HepG2 (cell line): Measurements from ENCODE around the gene KLHL21. TPM values are rescaled to one million over a fixed set of nuclear protein-coding genes. Genes with fewer than 3 reads are reported as not detected.

ENCODE experiments used
- HNRNPL ChIP-seq: fragments of 200-400 bp; formaldehyde crosslinking; IDR thresholded peaks from 2 replicates; pipeline ENCODE4 v1.6.1; 2017; ENCODE audit warnings: mild to moderate bottlenecking, low read depth, low read length
- KDM2A ChIP-seq: sonication (generic); formaldehyde crosslinking; IDR thresholded peaks from 2 replicates; pipeline ENCODE4 v1.4.0; 2020; ENCODE audit warnings: low read depth, missing genetic modification reagents, borderline replicate concordance
- NFATC3 ChIP-seq: sonication (generic); formaldehyde crosslinking; IDR thresholded peaks from 2 replicates; pipeline ENCODE4 v1.5.1; 2020; ENCODE audit warnings: mild to moderate bottlenecking, missing genetic modification reagents
- RBM39 ChIP-seq: fragments of 200-400 bp; formaldehyde crosslinking; IDR thresholded peaks from one replicate; pipeline ENCODE4 v1.6.1; 2018; ENCODE audit warnings: antibody characterized with exemption, mild to moderate bottlenecking, low read depth, low read length; ENCODE audit not compliant: poor library complexity, severe bottlenecking
- SAP130 ChIP-seq: IDR thresholded peaks from 2 replicates; pipeline ENCODE4 v1.6.1; 2016; ENCODE audit warnings: low read depth
- SOX6 ChIP-seq, 2 experiments: fragments of 450-650 bp in 1 of 2; sonication (generic) in 1 of 2; formaldehyde crosslinking in 1 of 2; IDR thresholded peaks; 2 replicates each; pipeline versions ENCODE4 v1.4.0 to v1.6.1; 2017 to 2020; ENCODE audit warnings: antibody characterized with exemption in 1 of 2, mild to moderate bottlenecking in 1 of 2, missing genetic modification reagents in 1 of 2
- ZNF263 ChIP-seq: sonication (generic); formaldehyde crosslinking; IDR thresholded peaks from 2 replicates; pipeline ENCODE4 v1.4.0; 2020; ENCODE audit warnings: missing genetic modification reagents
- ZNF598 ChIP-seq: sonication (generic); formaldehyde crosslinking; IDR thresholded peaks from 2 replicates; pipeline ENCODE4 v1.5.1; 2020; ENCODE audit warnings: mild to moderate bottlenecking, missing genetic modification reagents, borderline replicate concordance
- ZNF724P ChIP-seq: sonication (generic); formaldehyde crosslinking; IDR thresholded peaks from 2 replicates; pipeline ENCODE4 v1.8.0; 2022; ENCODE audit warnings: missing genetic modification reagents, borderline replicate concordance
- ZZZ3 ChIP-seq: sonication (generic); formaldehyde crosslinking; IDR thresholded peaks from 2 replicates; pipeline ENCODE4 v1.4.0; 2020; ENCODE audit warnings: missing genetic modification reagents, mild to moderate bottlenecking, borderline replicate concordance
- polyA plus RNA-seq, 8 experiments: library from polyadenylated mRNA; depleted of rRNA in 3 of 8; stranded (reverse) in 7 of 8; unstranded in 1 of 8; fragments of >200 nt; fragmentation: Illumina TruSeq in 4 of 8; extraction: Trizol in 4 of 8; gene quantifications; 2 replicates each; pipeline versions ENCODE4 v1.2.1 to v1.2.3, GENCODE V29; 2011 to 2016; ENCODE audit warnings: low read depth in 4 of 8, missing spikeins in 1 of 8, mixed read lengths in 1 of 8; ENCODE audit not compliant: insufficient read depth in 1 of 8
- total RNA-seq, 5 experiments: library from RNA; depleted of rRNA; stranded (reverse); fragments of >200 nt; fragmentation: Illumina TruSeq; extraction: Trizol; gene quantifications; 2 replicates each; pipeline ENCODE4 v1.2.3, GENCODE V29; 2016; ENCODE audit warnings: low read depth in 1 of 5
- TF ChIP-seq, protein P1 (sequence below): sonication (generic); formaldehyde crosslinking; IDR thresholded peaks from 2 replicates; pipeline ENCODE4 v1.5.0; 2020; ENCODE audit warnings: mild to moderate bottlenecking, missing genetic modification reagents
- TF ChIP-seq, protein P2 (sequence below): sonication (generic); formaldehyde crosslinking; IDR thresholded peaks from 2 replicates; pipeline ENCODE4 v1.8.1; 2023; ENCODE audit warnings: mild to moderate bottlenecking, inconsistent platforms, moderate library complexity, missing genetic modification reagents, borderline replicate concordance
- TF ChIP-seq, protein P3 (sequence below), 2 experiments: sonication (generic) in 1 of 2; formaldehyde crosslinking in 1 of 2; IDR thresholded peaks; 2 replicates each; pipeline versions ENCODE4 v1.4.0 to v1.6.1; 2016 to 2020; ENCODE audit warnings: borderline replicate concordance in 1 of 2, low read depth in 1 of 2, mild to moderate bottlenecking in 1 of 2, missing genetic modification reagents in 1 of 2
- TF ChIP-seq, protein P4 (sequence below): sonication (generic); formaldehyde crosslinking; conservative IDR thresholded peaks from 2 replicates; pipeline ENCODE4 v1.8.0; 2022; ENCODE audit warnings: mild to moderate bottlenecking, moderate library complexity, missing genetic modification reagents

Gene KLHL21
- total and polyA plus RNA-seq, 2 of the 13 experiments (the other 11 are each of a cell fraction or from before 2014, with no cell fraction given): 14.8 to 25.0 TPM

DNA sequence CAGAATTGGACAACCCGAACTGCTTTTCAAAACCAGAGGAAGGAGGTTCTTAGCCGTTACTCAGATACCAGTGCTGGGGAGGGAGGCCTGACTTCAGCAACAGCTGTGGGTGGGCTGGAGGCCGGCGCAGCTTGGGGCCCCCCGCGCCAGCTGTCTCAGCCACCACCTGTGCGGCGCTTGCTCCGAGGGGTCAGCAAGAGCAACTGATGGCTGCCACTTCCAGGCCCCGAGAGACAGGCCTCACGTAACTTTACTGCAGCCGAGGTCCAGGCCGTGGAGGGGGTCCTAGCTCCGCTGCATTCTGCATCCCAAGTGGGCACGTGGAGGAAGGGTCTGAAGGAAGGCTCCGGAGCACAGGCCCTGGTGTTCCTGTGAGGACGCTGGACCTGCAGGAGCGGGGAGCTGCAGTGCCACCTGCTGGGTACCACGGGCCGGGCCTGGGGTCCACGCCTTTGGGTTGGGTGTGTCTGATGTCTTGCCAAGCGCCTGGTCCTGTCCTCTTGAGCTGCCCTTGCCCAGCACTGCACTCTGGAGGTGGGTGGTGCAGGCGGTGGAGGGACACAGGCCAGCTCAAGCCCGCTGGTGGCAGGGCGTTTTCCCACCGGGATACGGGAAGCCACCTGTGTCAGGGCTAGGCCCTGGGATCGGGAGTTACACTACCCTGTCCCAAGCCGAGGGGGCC is 31.8 kb upstream of the KLHL21 start (continued):
- TF ChIP-seq ZNF724P (0 out of 2 replicates have a peak, but pooled peaks have one; percentile 46), NFATC3 (CRISPR knock-in tag) (no peak), ZNF598 (CRISPR knock-in tag) (0 out of 2 replicates have a peak, but pooled peaks have one; percentile 16), RBM39 (peak; percentile 41), ZNF263 (CRISPR knock-in tag) (peak; percentile 46; the same call in 1 of the 2 replicates), SAP130 (CRISPR knock-in tag) (0 out of 2 replicates have a peak, but pooled peaks have one; percentile 20), SOX6 (IDR thresholded peaks at IDR 0.05) (no peak), SOX6 (CRISPR knock-in tag; IDR thresholded peaks at IDR 0.05) (0 out of 2 replicates have a peak, but pooled peaks have one; percentile 18), KDM2A (CRISPR knock-in tag) (peak; percentile 50), HNRNPL (peak; percentile 78), ZZZ3 (0 out of 2 replicates have a peak, but pooled peaks have one; percentile 25)
- TF ChIP-seq, protein P1, sequence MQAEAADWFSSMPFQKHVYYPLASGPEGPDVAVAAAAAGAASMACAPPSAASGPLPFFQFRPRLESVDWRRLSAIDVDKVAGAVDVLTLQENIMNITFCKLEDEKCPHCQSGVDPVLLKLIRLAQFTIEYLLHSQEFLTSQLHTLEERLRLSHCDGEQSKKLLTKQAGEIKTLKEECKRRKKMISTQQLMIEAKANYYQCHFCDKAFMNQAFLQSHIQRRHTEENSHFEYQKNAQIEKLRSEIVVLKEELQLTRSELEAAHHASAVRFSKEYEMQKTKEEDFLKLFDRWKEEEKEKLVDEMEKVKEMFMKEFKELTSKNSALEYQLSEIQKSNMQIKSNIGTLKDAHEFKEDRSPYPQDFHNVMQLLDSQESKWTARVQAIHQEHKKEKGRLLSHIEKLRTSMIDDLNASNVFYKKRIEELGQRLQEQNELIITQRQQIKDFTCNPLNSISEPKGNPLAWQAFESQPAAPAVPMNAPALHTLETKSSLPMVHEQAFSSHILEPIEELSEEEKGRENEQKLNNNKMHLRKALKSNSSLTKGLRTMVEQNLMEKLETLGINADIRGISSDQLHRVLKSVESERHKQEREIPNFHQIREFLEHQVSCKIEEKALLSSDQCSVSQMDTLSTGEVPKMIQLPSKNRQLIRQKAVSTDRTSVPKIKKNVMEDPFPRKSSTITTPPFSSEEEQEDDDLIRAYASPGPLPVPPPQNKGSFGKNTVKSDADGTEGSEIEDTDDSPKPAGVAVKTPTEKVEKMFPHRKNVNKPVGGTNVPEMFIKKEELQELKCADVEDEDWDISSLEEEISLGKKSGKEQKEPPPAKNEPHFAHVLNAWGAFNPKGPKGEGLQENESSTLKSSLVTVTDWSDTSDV (CRISPR knock-in tag): no peak
- TF ChIP-seq, protein P2, sequence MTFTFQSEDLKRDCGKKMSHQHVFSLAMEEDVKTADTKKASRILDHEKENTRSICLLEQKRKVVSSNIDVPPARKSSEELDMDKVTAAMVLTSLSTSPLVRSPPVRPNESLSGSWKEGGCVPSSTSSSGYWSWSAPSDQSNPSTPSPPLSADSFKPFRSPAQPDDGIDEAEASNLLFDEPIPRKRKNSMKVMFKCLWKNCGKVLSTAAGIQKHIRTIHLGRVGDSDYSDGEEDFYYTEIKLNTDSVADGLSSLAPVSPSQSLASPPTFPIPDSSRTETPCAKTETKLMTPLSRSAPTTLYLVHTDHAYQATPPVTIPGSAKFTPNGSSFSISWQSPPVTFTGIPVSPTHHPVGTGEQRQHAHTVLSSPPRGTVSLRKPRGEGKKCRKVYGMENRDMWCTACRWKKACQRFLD (CRISPR knock-in tag): no peak
- TF ChIP-seq, protein P3, sequence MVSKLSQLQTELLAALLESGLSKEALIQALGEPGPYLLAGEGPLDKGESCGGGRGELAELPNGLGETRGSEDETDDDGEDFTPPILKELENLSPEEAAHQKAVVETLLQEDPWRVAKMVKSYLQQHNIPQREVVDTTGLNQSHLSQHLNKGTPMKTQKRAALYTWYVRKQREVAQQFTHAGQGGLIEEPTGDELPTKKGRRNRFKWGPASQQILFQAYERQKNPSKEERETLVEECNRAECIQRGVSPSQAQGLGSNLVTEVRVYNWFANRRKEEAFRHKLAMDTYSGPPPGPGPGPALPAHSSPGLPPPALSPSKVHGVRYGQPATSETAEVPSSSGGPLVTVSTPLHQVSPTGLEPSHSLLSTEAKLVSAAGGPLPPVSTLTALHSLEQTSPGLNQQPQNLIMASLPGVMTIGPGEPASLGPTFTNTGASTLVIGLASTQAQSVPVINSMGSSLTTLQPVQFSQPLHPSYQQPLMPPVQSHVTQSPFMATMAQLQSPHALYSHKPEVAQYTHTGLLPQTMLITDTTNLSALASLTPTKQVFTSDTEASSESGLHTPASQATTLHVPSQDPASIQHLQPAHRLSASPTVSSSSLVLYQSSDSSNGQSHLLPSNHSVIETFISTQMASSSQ (IDR thresholded peaks at IDR 0.05; ENCODE audit: low read depth): no peak
- TF ChIP-seq, protein P3 (CRISPR knock-in tag; IDR thresholded peaks at IDR 0.05; ENCODE audit: borderline replicate concordance): no peak
- TF ChIP-seq, protein P4, sequence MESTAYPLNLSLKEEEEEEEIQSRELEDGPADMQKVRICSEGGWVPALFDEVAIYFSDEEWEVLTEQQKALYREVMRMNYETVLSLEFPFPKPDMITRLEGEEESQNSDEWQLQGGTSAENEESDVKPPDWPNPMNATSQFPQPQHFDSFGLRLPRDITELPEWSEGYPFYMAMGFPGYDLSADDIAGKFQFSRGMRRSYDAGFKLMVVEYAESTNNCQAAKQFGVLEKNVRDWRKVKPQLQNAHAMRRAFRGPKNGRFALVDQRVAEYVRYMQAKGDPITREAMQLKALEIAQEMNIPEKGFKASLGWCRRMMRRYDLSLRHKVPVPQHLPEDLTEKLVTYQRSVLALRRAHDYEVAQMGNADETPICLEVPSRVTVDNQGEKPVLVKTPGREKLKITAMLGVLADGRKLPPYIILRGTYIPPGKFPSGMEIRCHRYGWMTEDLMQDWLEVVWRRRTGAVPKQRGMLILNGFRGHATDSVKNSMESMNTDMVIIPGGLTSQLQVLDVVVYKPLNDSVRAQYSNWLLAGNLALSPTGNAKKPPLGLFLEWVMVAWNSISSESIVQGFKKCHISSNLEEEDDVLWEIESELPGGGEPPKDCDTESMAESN: 0 out of 2 replicates have a peak, but pooled peaks have one; percentile 47
